ENCODE measurements around the gene CCL27. TPM values are rescaled to one million over a fixed set of nuclear protein-coding genes. Genes with fewer than 3 reads are reported as not detected.
A peak's percentile ranks its signal among the peaks of the same experiment; 100 is the strongest.

CCL27 gene
- total and polyA plus RNA-seq, 7 donors: 0.63 TPM; not detected in 6

DNA sequence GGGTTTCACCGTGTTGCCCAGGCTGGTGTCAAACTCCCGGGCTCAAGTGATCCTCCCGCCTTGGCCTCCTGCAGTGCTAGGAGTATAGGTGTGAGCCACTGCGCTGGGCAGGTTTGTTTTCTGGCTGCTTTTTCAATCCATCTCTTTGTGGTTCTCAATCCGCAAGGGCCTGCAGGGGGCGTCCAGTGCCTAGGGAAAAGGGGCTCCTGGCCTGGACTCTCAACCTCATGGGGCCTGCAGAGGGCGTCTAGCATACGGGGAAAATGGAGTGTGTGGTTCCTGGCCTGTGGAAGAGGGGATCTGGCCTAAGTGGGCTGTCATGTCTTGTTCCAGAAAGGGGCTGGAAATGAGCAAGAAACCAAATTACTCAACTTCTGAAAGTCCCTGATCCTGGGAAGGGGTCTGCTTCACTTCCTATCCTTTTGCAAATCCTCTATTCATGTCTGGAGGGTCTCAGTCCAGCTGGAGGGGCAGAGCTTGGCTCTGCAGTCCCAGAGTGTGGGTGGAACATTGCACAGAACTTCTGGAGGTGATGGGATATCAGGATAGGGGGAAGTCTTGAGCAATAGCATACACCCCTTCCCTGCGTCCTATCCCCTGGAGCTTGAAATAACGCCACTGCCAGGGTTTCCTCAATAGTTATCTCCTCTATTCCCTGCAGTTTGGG lies 12.7 kb upstream of the CCL27 start:
- Histone ChIP-seq H3K9me3 (no peaks in the 10 kb centered on the region), H3K36me3 (peaks cover 0 to 4% (median 0%) of the 10 kb centered on the region in 4 donors), H3K4me1 (no peaks in the 10 kb centered on the region), H3K27ac (no peak overlapping the region), H3K27me3 (no peaks in the 10 kb centered on the region), H3K4me3 (no peak overlapping the region)
- TF ChIP-seq POLR2AphosphoS5 (IDR thresholded peaks at IDR 0.05): no peak
- TF ChIP-seq, protein P1, sequence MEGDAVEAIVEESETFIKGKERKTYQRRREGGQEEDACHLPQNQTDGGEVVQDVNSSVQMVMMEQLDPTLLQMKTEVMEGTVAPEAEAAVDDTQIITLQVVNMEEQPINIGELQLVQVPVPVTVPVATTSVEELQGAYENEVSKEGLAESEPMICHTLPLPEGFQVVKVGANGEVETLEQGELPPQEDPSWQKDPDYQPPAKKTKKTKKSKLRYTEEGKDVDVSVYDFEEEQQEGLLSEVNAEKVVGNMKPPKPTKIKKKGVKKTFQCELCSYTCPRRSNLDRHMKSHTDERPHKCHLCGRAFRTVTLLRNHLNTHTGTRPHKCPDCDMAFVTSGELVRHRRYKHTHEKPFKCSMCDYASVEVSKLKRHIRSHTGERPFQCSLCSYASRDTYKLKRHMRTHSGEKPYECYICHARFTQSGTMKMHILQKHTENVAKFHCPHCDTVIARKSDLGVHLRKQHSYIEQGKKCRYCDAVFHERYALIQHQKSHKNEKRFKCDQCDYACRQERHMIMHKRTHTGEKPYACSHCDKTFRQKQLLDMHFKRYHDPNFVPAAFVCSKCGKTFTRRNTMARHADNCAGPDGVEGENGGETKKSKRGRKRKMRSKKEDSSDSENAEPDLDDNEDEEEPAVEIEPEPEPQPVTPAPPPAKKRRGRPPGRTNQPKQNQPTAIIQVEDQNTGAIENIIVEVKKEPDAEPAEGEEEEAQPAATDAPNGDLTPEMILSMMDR (IDR thresholded peaks at IDR 0.05): peak in 2 of 4 experiments; percentile 26 to 35
- no peak for DNase-seq
- intact Hi-C loops (cut with DNase I): no loop called here
- 26 to 29% methylated on average over 10 of the region's 10 CpGs for WGBS, 2 donors

- peaks cover 0 to 7% (median 0%) of the 10 kb centered on the region in 4 donors for H3K36me3 ChIP-seq
- intact Hi-C loops (cut with DNase I): no loop called here
- H3K4me1 ChIP-seq: no peaks in the 10 kb centered on the region
- no peaks in the 10 kb centered on the region for H3K27me3 ChIP-seq
- H3K4me3 ChIP-seq: no peak overlapping the region
- WGBS, 2 donors: 24 to 72% methylated on average over 3 of the region's 3 CpGs
- no peaks in the 10 kb centered on the region for H3K9me3 ChIP-seq
- TF ChIP-seq, protein P1 (IDR thresholded peaks at IDR 0.05): no peak
- TF ChIP-seq POLR2AphosphoS5 (IDR thresholded peaks at IDR 0.05) (no peak), POLR2A (IDR thresholded peaks at IDR 0.05) (no peak), EP300 (IDR thresholded peaks at IDR 0.05) (no peak)
- no peak overlapping the region for H3K27ac ChIP-seq
- no peak for DNase-seq
Observed at GRCh38 chr9:34674440-34674839, 12.0 kb upstream of the CCL27 start.

- H3K27ac ChIP-seq: no peak overlapping the region
- peaks cover 0 to 11% (median 8%) of the 10 kb centered on the region in 4 donors for H3K4me1 ChIP-seq
- TF ChIP-seq EP300 (IDR thresholded peaks at IDR 0.05) (no peak), POLR2AphosphoS5 (IDR thresholded peaks at IDR 0.05) (no peak), POLR2A (IDR thresholded peaks at IDR 0.05) (no peak)
- TF ChIP-seq, protein P1 (IDR thresholded peaks at IDR 0.05): no peak
- H3K36me3 ChIP-seq: peaks cover 0 to 6% (median 0%) of the 10 kb centered on the region in 4 donors
- H3K4me3 ChIP-seq: no peak overlapping the region
- WGBS, 2 donors: 92 to 95% methylated on average over 1 of the region's 1 CpG
- no peak for DNase-seq
- intact Hi-C loops (cut with DNase I): no loop called here
- no peaks in the 10 kb centered on the region for H3K27me3 ChIP-seq
- no peaks in the 10 kb centered on the region for H3K9me3 ChIP-seq
Observed at GRCh38 chr9:34671307-34671706, 8.8 kb upstream of the CCL27 start.

GRCh38 chr9:34669809-34670562 lies 7.5 kb upstream of the CCL27 start:
- TF ChIP-seq, protein P1 (IDR thresholded peaks at IDR 0.05): no peak
- no peak for TF ChIP-seq EP300 (IDR thresholded peaks at IDR 0.05)
- no peak for TF ChIP-seq POLR2A (IDR thresholded peaks at IDR 0.05)
- no peak for TF ChIP-seq POLR2AphosphoS5 (IDR thresholded peaks at IDR 0.05)
- intact Hi-C loops (cut with DNase I): loop anchor here (10.0 kb wide), 1 partner anchor 1075 kb away; the partner anchor contains the start of genes GBA2 and RGP1
- Histone ChIP-seq H3K9me3 (no peaks in the 10 kb centered on the region), H3K27ac (no peak overlapping the region), H3K4me1 (peaks cover 0 to 14% (median 9%) of the 10 kb centered on the region in 4 donors), H3K36me3 (peaks cover 0 to 6% (median 0%) of the 10 kb centered on the region in 4 donors), H3K27me3 (no peaks in the 10 kb centered on the region), H3K4me3 (no peak overlapping the region)
- WGBS, 2 donors: 94 to 95% methylated on average over 5 of the region's 5 CpGs
- DNase-seq: no peak
